A549 (cell line): ENCODE data around the gene PPP1R37. TPM values are rescaled to one million over a fixed set of nuclear protein-coding genes. Genes with fewer than 3 reads are reported as not detected.

Source experiments
- ATAC-seq, 2 experiments: fragments of 200-7000 bp in 1 of 2; fragments of >200 bp in 1 of 2; cut with Nextera tagmentation in 1 of 2; cut with Tn5 transposase in 1 of 2; 3 replicates each; pipeline versions ENCODE4 v1.8.0 to v1.9.1; 2018 to 2020; ENCODE audit warnings: mild to moderate bottlenecking in 1 of 2, moderate library complexity in 1 of 2
- CTCF ChIA-PET: fragments of 300-600 bp; sonication (Branson Sonifier 250); formaldehyde crosslinking; extraction: SDS; loops from one replicate; lab custom pipeline; 2021; ENCODE audit warnings: antibody characterized with exemption, inconsistent platforms; lab: Yijun Ruan, JAX
- POLR2A ChIA-PET: fragments of 350-600 bp; formaldehyde crosslinking; extraction: SDS; loops from one replicate; lab custom pipeline; 2021; ENCODE audit warnings: antibody characterized with exemption, inconsistent platforms; lab: Yijun Ruan, JAX
- DNase-seq, 2 experiments: peaks; one replicate each; pipeline versions ENCODE4 v3.0.0 to v3.0.0-alpha.2; 2011 to 2016; ENCODE audit warnings: low read depth in 1 of 2, low spot score in 1 of 2
- FAIRE-seq: peaks from 2 replicates; lab custom pipeline; 2011; peaks lifted over from hg19 to GRCh38; lab: Jason Lieb, UNC
- H3K27ac ChIP-seq, 2 experiments: fragments of >200 bp; sonication (Bioruptor Twin); formaldehyde crosslinking; 3 replicates each; pipeline ENCODE4 v1.5.1; 2016 to 2017
- H3K4me1 ChIP-seq: fragments of >200 bp; sonication (Bioruptor Twin); formaldehyde crosslinking; 3 replicates; pipeline ENCODE4 v1.6.1; 2016
- H3K4me2 ChIP-seq: fragments of >200 bp; sonication (Bioruptor Twin); formaldehyde crosslinking; 3 replicates; pipeline ENCODE4 v1.6.1; 2016
- H3K4me3 ChIP-seq: fragments of >200 bp; sonication (Bioruptor Twin); formaldehyde crosslinking; 3 replicates; pipeline ENCODE4 v1.5.1; 2016
- H3K9me3 ChIP-seq: fragments of >200 bp; sonication (Bioruptor Twin); formaldehyde crosslinking; 3 replicates; pipeline ENCODE4 v1.6.1; 2016
- CBX8 ChIP-seq: fragments of 200-600 bp; sonication (generic); IDR thresholded peaks from 2 replicates; pipeline ENCODE4 v1.6.1; 2016
- CEBPB ChIP-seq, 2 experiments: fragments of >200 bp in 1 of 2; sonication (Bioruptor Twin) in 1 of 2; formaldehyde crosslinking in 1 of 2; IDR thresholded peaks; 2 replicates each; pipeline ENCODE4 v1.6.1; 2012 to 2016
- FOSB ChIP-seq: fragments of 250-450 bp; sonication (Bioruptor Pico); IDR thresholded peaks from 2 replicates; pipeline ENCODE4 v1.5.0; 2020; ENCODE audit warnings: mild to moderate bottlenecking, moderate library complexity
- FOSL2 ChIP-seq, 2 experiments: fragments of 450-650 bp in 1 of 2; fragments of >200 bp in 1 of 2; sonication (Bioruptor Twin) in 1 of 2; formaldehyde crosslinking; IDR thresholded peaks; 2 replicates each; pipeline versions ENCODE4 v1.5.0 to v1.6.1; 2016 to 2020; ENCODE audit warnings: mild to moderate bottlenecking in 1 of 2, moderate library complexity in 1 of 2
- FOXS1 ChIP-seq: fragments of 250-450 bp; sonication (Bioruptor Pico); IDR thresholded peaks from 2 replicates; pipeline ENCODE4 v1.5.0; 2020; ENCODE audit warnings: mild to moderate bottlenecking, moderate library complexity
- GATA3 ChIP-seq: IDR thresholded peaks from 2 replicates; pipeline ENCODE4 v1.6.1; 2012; ENCODE audit warnings: borderline replicate concordance
- HOXA7 ChIP-seq: fragments of 250-450 bp; sonication (Bioruptor Pico); IDR thresholded peaks from 2 replicates; pipeline ENCODE4 v1.5.0; 2020; ENCODE audit warnings: mild to moderate bottlenecking, moderate library complexity
- JUN ChIP-seq, 2 experiments: fragments of >200 bp; sonication (Bioruptor Twin); formaldehyde crosslinking; IDR thresholded peaks; 2 replicates in 1 of 2; 3 replicates in 1 of 2; pipeline ENCODE4 v1.6.1; 2016 to 2017
- MAZ ChIP-seq: fragments of 150-350 bp; IDR thresholded peaks from 2 replicates; pipeline ENCODE4 v1.6.1; 2014; ENCODE audit warnings: antibody characterized with exemption, low read depth, low read length, borderline replicate concordance
- MYC ChIP-seq: IDR thresholded peaks from 2 replicates; pipeline ENCODE4 v1.6.1; 2012; ENCODE audit warnings: mild to moderate bottlenecking, inconsistent platforms, low read length, improper control_type of control experiment, borderline replicate concordance
- NFE2L2 ChIP-seq: fragments of 150-350 bp; conservative IDR thresholded peaks from 2 replicates; pipeline ENCODE4 v1.6.1; 2014; ENCODE audit warnings: low read length
- NR3C1 ChIP-seq: fragments of >200 bp; sonication (Bioruptor Twin); formaldehyde crosslinking; IDR thresholded peaks from 3 replicates; pipeline ENCODE4 v1.6.1; 2017
- POLR2AphosphoS2 ChIP-seq: conservative IDR thresholded peaks from 2 replicates; pipeline ENCODE4 v1.6.1; 2012; ENCODE audit warnings: low read length, improper control_type of control experiment, inconsistent platforms
- RAD21 ChIP-seq, 2 experiments: fragments of >200 bp in 1 of 2; sonication (Bioruptor Twin) in 1 of 2; formaldehyde crosslinking in 1 of 2; IDR thresholded peaks in 1 of 2; conservative IDR thresholded peaks in 1 of 2; 2 replicates in 1 of 2; 3 replicates in 1 of 2; pipeline ENCODE4 v1.6.1; 2012 to 2018; ENCODE audit warnings: inconsistent platforms in 1 of 2
- RARB ChIP-seq: fragments of 250-450 bp; sonication (Bioruptor Pico); IDR thresholded peaks from 2 replicates; pipeline ENCODE4 v1.8.0; 2021; ENCODE audit warnings: mild to moderate bottlenecking, moderate library complexity
- RCOR1 ChIP-seq: fragments of 150-350 bp; IDR thresholded peaks from 2 replicates; pipeline ENCODE4 v1.6.1; 2014; ENCODE audit warnings: antibody characterized with exemption, low read length, low read depth
- RFX5 ChIP-seq: fragments of 450-650 bp; IDR thresholded peaks from 2 replicates; pipeline ENCODE4 v1.7.1; 2014; ENCODE audit warnings: antibody characterized with exemption, mild to moderate bottlenecking, moderate library complexity
- SMC3 ChIP-seq: fragments of >200 bp; sonication (Bioruptor Twin); formaldehyde crosslinking; IDR thresholded peaks from 3 replicates; pipeline ENCODE4 v1.6.1; 2018; ENCODE audit warnings: inconsistent platforms
- SREBF2 ChIP-seq: fragments of 450-650 bp; IDR thresholded peaks from 2 replicates; pipeline ENCODE4 v1.6.1; 2014; ENCODE audit warnings: mild to moderate bottlenecking, moderate library complexity
- TFCP2L1 ChIP-seq: fragments of 250-450 bp; sonication (Bioruptor Pico); IDR thresholded peaks from 2 replicates; pipeline ENCODE4 v1.5.0; 2021; ENCODE audit warnings: mild to moderate bottlenecking
- ZC3H11A ChIP-seq: fragments of 450-650 bp; IDR thresholded peaks from 2 replicates; pipeline ENCODE4 v1.6.1; 2014; ENCODE audit warnings: antibody characterized with exemption, mild to moderate bottlenecking
- ZFP36 ChIP-seq: fragments of 450-650 bp; IDR thresholded peaks from 2 replicates; pipeline ENCODE4 v1.6.1; 2014; ENCODE audit warnings: borderline replicate concordance; ENCODE audit not compliant: partially characterized antibody
- ZSCAN20 ChIP-seq: fragments of 250-450 bp; sonication (Bioruptor Pico); IDR thresholded peaks from 2 replicates; pipeline ENCODE4 v1.8.0; 2022; ENCODE audit warnings: mild to moderate bottlenecking, moderate library complexity
- WGBS: methylation state at CpG from one replicate; pipeline ENCODE4 v1.1.6; 2017; ENCODE audit errors: missing lambda C conversion rate; 5-methylcytosine and 5-hydroxymethylcytosine counted together
- polyA plus RNA-seq, 4 experiments: library from polyadenylated mRNA; depleted of rRNA in 3 of 4; stranded (reverse); fragments of >200 nt; fragmentation: RNase III in 1 of 4; extraction: RNeasy Plus Mini Kit Qiagen cat#74134 plus additional on column Dnase treatment in 1 of 4; gene quantifications; 2 replicates in 3 of 4; 3 replicates in 1 of 4; pipeline ENCODE4 v1.2.3, GENCODE V29; 2011 to 2017
- TF ChIP-seq, protein P1 (sequence below): IDR thresholded peaks from 2 replicates; pipeline ENCODE4 v1.6.1; 2012
- TF ChIP-seq, protein P2 (sequence below): IDR thresholded peaks from 2 replicates; pipeline ENCODE4 v1.6.1; 2012
- TF ChIP-seq, protein P3 (sequence below): fragments of >200 bp; sonication (Bioruptor Twin); formaldehyde crosslinking; IDR thresholded peaks from 3 replicates; pipeline ENCODE4 v1.5.1; 2016
- TF ChIP-seq, protein P4 (sequence below): fragments of 450-650 bp; IDR thresholded peaks from 2 replicates; pipeline ENCODE4 v1.6.1; 2014; ENCODE audit warnings: antibody characterized with exemption
- TF ChIP-seq, protein P5 (sequence below): fragments of >200 bp; sonication (Bioruptor Twin); formaldehyde crosslinking; IDR thresholded peaks from 3 replicates; pipeline ENCODE4 v1.6.1; 2016
- TF ChIP-seq, protein P6 (sequence below): IDR thresholded peaks from 2 replicates; pipeline ENCODE4 v1.6.1; 2012; ENCODE audit warnings: low read depth, borderline replicate concordance

PPP1R37 gene
- polyA plus RNA-seq, 2 of the 4 experiments (the other 2 are of a cell fraction), result 9.1 to 21.8 TPM

DNA sequence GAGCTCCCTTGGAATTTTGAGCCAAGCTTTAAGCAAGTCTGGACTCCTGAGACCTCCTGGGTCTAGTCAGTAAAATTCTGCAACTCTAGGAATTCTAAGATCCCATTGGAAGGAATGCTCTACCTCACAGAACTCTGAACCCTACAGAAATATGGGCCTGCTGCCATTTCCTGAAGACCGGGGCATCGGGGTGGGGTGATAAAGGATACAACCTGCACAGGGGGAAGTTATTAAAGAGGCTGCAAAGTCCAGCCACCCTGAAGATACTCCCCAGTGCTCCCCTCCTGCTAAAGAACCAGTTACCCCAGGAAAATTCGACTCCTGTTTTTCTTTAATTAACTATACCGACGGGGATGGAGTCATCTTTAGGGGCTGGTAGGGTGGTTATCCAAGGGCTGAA is 2.4 kb upstream of the PPP1R37 start:
- WGBS, result 72% methylated on average over 5 of the region's 5 CpGs
- Histone ChIP-seq H3K4me3 (peak overlapping the region; percentile 39), H3K4me1 (peaks cover 26% of the 10 kb centered on the region), H3K9me3 (no peaks in the 10 kb centered on the region), H3K4me2 (peak overlapping the region; percentile 96), H3K27ac (peak overlapping the region; percentile 59 to 83)
- CTCF ChIA-PET, result interaction anchor here (0.6 to 1.8 kb wide), 5 partner anchors 13 to 31 kb away, joined by 3 to 6 read pairs (median 4); partner anchors contain the start of gene ZNF296
- TF ChIP-seq FOSL2 (IDR thresholded peaks at IDR 0.05) (no peak), FOSL2 (CRISPR knock-in tag; IDR thresholded peaks at IDR 0.05) (no peak), RFX5 (no peak), CBX8 (no peak), RCOR1 (no peak), NFE2L2 (no peak), JUN (IDR thresholded peaks at IDR 0.05) (no peak), FOXS1 (CRISPR knock-in tag) (no peak)
- no peak for FAIRE-seq
- no peak for DNase-seq
- no peak for ATAC-seq
- POLR2A ChIA-PET, result interaction anchor here (0.5 to 2.9 kb wide), 4 partner anchors 11 to 88 kb away, joined by 3 to 23 read pairs (median 17); partner anchors contain the start of genes BLOC1S3, CLASRP, GEMIN7 and TRAPPC6A

DNA sequence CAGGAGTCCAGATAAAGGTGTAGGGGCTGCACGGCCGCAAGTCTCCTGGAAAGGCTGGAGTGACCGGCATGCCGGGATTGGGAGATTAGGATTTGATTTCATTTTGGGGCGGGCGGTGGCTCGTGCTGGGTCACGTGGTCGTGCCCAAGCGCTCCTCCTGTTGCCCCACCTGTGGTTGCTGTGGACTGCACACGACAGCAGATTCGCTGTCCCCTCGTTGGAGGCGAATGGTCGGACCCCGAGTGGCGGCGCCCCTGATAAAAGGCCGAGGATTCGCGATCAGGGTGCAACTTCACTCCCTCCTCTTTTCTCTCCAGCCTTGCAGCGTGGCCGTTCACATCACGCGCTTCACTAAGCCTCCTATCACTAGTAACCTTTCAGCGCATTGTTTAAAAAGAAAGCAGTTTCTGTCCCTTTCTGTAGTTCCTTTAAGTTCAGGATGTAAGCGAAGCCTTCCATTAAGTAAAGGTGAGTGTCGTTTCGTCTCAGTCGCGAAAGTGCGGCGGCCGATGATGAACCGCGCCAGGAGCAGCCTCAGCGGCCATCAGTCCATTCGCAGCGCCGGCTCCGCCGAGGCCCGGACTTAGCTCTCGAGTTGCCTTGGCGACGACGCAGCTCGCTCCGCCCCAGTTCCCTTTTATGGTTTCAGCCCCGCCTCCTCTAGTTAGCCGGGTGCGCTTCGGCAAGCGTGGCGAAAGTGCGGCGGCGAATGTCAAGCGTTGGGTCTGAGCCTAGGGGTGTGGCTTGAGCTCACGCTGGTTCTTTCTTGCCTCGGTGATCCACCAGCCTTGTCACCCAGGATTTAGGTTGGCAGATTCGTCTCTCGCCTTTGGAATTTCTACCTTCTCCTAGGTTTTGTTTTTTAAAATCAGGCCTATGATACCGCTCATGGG is 1.7 kb upstream of the PPP1R37 start:
- 16% methylated on average over 64 of the region's 64 CpGs for WGBS
- Histone ChIP-seq H3K4me3 (peak overlapping the region; percentile 86), H3K27ac (peak overlapping the region; percentile 92 to 94), H3K9me3 (no peaks in the 10 kb centered on the region), H3K4me2 (peak overlapping the region; percentile 96), H3K4me1 (peaks cover 32% of the 10 kb centered on the region)
- ATAC-seq (peak; percentile 84 to 87), DNase-seq (peak; percentile 99 to 100), FAIRE-seq (peak; percentile 99)
- CTCF ChIA-PET, result interaction anchor here (1.0 to 2.9 kb wide), 10 partner anchors 10 to 187 kb away, joined by 3 to 20 read pairs (median 4); partner anchors contain the start of gene TRAPPC6A
- TF ChIP-seq GATA3, result peak; percentile 52; the same call in 1 of the 2 replicates
- TF ChIP-seq, protein P1, sequence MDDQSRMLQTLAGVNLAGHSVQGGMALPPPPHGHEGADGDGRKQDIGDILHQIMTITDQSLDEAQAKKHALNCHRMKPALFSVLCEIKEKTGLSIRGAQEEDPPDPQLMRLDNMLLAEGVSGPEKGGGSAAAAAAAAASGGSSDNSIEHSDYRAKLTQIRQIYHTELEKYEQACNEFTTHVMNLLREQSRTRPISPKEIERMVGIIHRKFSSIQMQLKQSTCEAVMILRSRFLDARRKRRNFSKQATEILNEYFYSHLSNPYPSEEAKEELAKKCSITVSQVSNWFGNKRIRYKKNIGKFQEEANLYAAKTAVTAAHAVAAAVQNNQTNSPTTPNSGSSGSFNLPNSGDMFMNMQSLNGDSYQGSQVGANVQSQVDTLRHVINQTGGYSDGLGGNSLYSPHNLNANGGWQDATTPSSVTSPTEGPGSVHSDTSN, result peak; percentile 91
- no peak for TF ChIP-seq NR3C1
- peak in 1 of 2 experiments; percentile 45; a peak in 1 of 4 replicates for TF ChIP-seq CEBPB (IDR thresholded peaks at IDR 0.05)
- 0 out of 3 replicates have a peak, but pooled peaks have one; percentile 8 for TF ChIP-seq SMC3
- TF ChIP-seq ZFP36, result peak; percentile 21
- TF ChIP-seq MYC, result peak; percentile 28; the same call in 1 of the 2 replicates
- no peak for TF ChIP-seq ZC3H11A
- TF ChIP-seq RARB (CRISPR knock-in tag), result 0 out of 2 replicates have a peak, but pooled peaks have one; percentile 30
- TF ChIP-seq, protein P2, sequence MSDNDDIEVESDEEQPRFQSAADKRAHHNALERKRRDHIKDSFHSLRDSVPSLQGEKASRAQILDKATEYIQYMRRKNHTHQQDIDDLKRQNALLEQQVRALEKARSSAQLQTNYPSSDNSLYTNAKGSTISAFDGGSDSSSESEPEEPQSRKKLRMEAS, result peak; percentile 95
- TF ChIP-seq RFX5, result 0 out of 2 replicates have a peak, but pooled peaks have one; percentile 12
- TF ChIP-seq, protein P3, sequence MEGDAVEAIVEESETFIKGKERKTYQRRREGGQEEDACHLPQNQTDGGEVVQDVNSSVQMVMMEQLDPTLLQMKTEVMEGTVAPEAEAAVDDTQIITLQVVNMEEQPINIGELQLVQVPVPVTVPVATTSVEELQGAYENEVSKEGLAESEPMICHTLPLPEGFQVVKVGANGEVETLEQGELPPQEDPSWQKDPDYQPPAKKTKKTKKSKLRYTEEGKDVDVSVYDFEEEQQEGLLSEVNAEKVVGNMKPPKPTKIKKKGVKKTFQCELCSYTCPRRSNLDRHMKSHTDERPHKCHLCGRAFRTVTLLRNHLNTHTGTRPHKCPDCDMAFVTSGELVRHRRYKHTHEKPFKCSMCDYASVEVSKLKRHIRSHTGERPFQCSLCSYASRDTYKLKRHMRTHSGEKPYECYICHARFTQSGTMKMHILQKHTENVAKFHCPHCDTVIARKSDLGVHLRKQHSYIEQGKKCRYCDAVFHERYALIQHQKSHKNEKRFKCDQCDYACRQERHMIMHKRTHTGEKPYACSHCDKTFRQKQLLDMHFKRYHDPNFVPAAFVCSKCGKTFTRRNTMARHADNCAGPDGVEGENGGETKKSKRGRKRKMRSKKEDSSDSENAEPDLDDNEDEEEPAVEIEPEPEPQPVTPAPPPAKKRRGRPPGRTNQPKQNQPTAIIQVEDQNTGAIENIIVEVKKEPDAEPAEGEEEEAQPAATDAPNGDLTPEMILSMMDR, result no peak
- 0 out of 5 replicates have a peak, but pooled peaks of 1 of the 2 experiments have one; percentile 1 for TF ChIP-seq RAD21 (conservative IDR thresholded peaks at IDR 0.05 in 1 of 2, IDR thresholded peaks at IDR 0.05 in 1 of 2)
- no peak for TF ChIP-seq ZSCAN20 (CRISPR knock-in tag)
- TF ChIP-seq SREBF2, result no peak
- peak; percentile 62 for TF ChIP-seq POLR2AphosphoS2
- TF ChIP-seq, protein P4, sequence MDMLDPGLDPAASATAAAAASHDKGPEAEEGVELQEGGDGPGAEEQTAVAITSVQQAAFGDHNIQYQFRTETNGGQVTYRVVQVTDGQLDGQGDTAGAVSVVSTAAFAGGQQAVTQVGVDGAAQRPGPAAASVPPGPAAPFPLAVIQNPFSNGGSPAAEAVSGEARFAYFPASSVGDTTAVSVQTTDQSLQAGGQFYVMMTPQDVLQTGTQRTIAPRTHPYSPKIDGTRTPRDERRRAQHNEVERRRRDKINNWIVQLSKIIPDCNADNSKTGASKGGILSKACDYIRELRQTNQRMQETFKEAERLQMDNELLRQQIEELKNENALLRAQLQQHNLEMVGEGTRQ, result peak; percentile 87
- 0 out of 2 replicates have a peak, but pooled peaks have one; percentile 49 for TF ChIP-seq FOSB (CRISPR knock-in tag)
- 0 out of 2 replicates have a peak, but pooled peaks have one; percentile 42 for TF ChIP-seq TFCP2L1 (CRISPR knock-in tag)
- TF ChIP-seq, protein P5, sequence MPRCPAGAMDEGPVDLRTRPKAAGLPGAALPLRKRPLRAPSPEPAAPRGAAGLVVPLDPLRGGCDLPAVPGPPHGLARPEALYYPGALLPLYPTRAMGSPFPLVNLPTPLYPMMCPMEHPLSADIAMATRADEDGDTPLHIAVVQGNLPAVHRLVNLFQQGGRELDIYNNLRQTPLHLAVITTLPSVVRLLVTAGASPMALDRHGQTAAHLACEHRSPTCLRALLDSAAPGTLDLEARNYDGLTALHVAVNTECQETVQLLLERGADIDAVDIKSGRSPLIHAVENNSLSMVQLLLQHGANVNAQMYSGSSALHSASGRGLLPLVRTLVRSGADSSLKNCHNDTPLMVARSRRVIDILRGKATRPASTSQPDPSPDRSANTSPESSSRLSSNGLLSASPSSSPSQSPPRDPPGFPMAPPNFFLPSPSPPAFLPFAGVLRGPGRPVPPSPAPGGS, result peak; percentile 83; the same call in 1 of the 3 replicates
- peak; percentile 66 to 93 for TF ChIP-seq JUN (IDR thresholded peaks at IDR 0.05)
- no peak for TF ChIP-seq MAZ
- TF ChIP-seq HOXA7 (CRISPR knock-in tag), result peak; percentile 80; the same call in 1 of the 2 replicates
- TF ChIP-seq, protein P6, sequence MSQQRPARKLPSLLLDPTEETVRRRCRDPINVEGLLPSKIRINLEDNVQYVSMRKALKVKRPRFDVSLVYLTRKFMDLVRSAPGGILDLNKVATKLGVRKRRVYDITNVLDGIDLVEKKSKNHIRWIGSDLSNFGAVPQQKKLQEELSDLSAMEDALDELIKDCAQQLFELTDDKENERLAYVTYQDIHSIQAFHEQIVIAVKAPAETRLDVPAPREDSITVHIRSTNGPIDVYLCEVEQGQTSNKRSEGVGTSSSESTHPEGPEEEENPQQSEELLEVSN, result peak; percentile 79; the same call in 1 of the 2 replicates
- POLR2A ChIA-PET, result interaction anchor here (0.7 to 2.9 kb wide), 13 partner anchors 9 to 247 kb away, joined by 3 to 23 read pairs (median 4); partner anchors contain the start of genes BLOC1S3, CLASRP, CLPTM1 and GEMIN7
